AG04449 (cell line): ENCODE measurements around the gene RGS3.

Source experiments
- CTCF ChIA-PET: fragments of 350-600 bp; formaldehyde crosslinking; extraction: SDS; loops from one replicate; lab custom pipeline; 2021; ENCODE audit warnings: antibody characterized with exemption; lab: Yijun Ruan, JAX
- POLR2A ChIA-PET: fragments of 400-600, 350-600 bp; formaldehyde crosslinking; extraction: SDS; loops from one replicate; lab custom pipeline; 2020; ENCODE audit warnings: antibody characterized with exemption, inconsistent platforms; lab: Yijun Ruan, JAX
- DNase-seq: peaks from one replicate; pipeline ENCODE4 v3.0.0-alpha.2; 2010; ENCODE audit warnings: low read depth, low spot score
- H3K4me3 ChIP-seq: 2 replicates; pipeline ENCODE4 v1.5.1; 2011; ENCODE audit warnings: low read depth, mild to moderate bottlenecking, control low read depth, low read length
- TF ChIP-seq, protein P1 (sequence below): IDR thresholded peaks from one replicate; pipeline ENCODE4 v1.5.1; 2011; ENCODE audit warnings: mild to moderate bottlenecking, moderate library complexity, low read length, control low read depth, inconsistent platforms; ENCODE audit not compliant: insufficient read depth; ENCODE audit errors: missing control alignments

Gene RGS3

DNA sequence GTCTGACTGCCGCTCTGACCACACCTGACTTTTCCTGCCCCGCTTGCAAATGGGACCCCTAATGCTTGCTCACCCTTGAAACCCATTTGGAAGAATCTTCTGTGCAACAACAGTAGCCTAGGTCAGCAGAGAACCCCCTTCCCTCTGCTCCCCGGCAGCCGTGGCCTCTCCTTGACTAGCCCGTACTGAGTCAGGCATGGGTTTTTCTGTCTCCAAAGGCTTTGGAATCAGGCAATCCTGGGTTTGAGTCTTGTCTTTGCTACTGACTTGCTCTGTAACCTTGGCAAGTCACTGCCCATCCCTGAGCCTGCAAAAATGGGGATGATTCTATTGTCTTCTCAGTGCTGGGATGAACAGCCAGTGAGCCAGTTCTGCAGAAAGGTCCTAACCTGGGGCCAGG lies 135.4 kb downstream of the RGS3 start:
- TF ChIP-seq, protein P1, sequence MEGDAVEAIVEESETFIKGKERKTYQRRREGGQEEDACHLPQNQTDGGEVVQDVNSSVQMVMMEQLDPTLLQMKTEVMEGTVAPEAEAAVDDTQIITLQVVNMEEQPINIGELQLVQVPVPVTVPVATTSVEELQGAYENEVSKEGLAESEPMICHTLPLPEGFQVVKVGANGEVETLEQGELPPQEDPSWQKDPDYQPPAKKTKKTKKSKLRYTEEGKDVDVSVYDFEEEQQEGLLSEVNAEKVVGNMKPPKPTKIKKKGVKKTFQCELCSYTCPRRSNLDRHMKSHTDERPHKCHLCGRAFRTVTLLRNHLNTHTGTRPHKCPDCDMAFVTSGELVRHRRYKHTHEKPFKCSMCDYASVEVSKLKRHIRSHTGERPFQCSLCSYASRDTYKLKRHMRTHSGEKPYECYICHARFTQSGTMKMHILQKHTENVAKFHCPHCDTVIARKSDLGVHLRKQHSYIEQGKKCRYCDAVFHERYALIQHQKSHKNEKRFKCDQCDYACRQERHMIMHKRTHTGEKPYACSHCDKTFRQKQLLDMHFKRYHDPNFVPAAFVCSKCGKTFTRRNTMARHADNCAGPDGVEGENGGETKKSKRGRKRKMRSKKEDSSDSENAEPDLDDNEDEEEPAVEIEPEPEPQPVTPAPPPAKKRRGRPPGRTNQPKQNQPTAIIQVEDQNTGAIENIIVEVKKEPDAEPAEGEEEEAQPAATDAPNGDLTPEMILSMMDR = no peak
- ChIA-PET CTCF (interaction anchor here (1.1 to 25.7 kb wide), 4 partner anchors 10 to 153 kb away, joined by 3 to 1449 read pairs (median 4); no protein-coding TSS in a partner anchor), POLR2A (interaction anchor here (0.8 to 1.6 kb wide), 4 partner anchors 17 to 59 kb away, joined by 3 to 9 read pairs (median 4); no protein-coding TSS in a partner anchor)
- DNase-seq = no peak
- no peak overlapping the region for H3K4me3 ChIP-seq

DNA sequence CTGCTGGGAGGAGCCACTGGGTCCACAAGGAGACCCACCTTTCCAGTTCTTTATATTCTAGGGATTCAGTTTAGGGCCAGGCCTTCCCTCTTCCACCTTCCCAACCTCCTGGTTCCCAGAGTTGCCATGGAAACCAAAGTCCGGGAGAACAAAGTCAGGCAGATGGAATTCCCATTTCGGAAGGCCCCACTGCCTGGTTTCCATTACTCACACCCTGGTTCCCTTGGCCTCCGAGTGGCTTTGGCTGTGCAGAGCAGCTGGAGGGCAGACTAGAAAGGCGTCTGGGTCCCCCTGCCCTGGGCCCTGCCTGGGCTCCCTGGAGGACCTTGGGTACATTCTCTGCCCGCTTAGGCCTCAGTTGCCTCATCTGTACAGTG lies 136.1 kb downstream of the RGS3 start:
- H3K4me3 ChIP-seq = no peak overlapping the region
- no peak for DNase-seq
- TF ChIP-seq, protein P1 = no peak
- ChIA-PET CTCF (interaction anchor here (1.6 to 25.7 kb wide), 3 partner anchors 8 to 153 kb away, joined by 6 to 1449 read pairs (median 32); no protein-coding TSS in a partner anchor), POLR2A (interaction anchor here (1.2 to 1.7 kb wide), 4 partner anchors 15 to 56 kb away, joined by 3 to 5 read pairs (median 4); no protein-coding TSS in a partner anchor)

DNA sequence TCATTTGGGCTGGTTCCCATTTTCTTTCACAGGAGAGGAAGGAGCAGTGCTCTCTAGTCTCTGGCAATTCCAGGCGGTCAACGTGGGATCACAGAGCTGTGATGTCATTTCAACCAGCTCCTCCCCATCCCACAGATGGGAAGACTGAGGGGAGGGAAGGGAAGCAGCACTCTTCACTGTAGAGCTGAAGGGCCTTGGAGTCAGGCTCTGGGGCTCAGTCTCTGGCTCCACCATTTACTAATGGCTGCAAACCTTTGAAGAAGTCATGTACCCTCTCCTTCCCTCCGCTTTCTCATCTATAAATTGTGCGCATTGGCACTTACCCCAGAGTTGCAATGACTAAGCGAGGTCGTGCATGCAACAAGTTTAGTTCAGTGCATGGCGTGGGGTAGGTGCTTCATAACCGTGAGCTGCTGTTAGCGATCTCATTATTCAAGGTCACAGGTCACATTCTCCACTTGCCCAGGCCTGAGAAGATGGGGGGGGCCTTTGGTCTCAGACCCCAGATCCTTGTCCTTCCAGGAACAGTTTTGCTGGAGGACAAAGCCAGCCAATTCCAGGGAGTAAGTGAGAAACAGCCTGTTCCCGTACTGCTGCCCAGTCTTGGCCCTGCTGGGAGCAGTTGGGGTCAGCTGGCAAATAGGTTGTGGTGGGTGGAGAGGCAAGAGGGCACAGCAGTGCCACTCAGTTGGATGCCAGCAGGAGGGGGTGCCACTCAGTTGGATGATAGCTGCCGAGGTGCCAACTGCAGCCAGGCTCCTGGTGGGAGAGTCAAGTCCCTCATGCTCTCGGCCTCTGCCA lies 136.7 kb downstream of the RGS3 start:
- DNase-seq = no peak
- TF ChIP-seq, protein P1 = no peak
- ChIA-PET CTCF (interaction anchor here (0.9 to 25.7 kb wide), 5 partner anchors 8 to 154 kb away, joined by 4 to 1449 read pairs (median 6); no protein-coding TSS in a partner anchor), POLR2A (interaction anchor here (1.2 to 1.7 kb wide), 3 partner anchors 14 to 55 kb away, joined by 3 to 5 read pairs (median 3); no protein-coding TSS in a partner anchor)
- no peak overlapping the region for H3K4me3 ChIP-seq

DNA sequence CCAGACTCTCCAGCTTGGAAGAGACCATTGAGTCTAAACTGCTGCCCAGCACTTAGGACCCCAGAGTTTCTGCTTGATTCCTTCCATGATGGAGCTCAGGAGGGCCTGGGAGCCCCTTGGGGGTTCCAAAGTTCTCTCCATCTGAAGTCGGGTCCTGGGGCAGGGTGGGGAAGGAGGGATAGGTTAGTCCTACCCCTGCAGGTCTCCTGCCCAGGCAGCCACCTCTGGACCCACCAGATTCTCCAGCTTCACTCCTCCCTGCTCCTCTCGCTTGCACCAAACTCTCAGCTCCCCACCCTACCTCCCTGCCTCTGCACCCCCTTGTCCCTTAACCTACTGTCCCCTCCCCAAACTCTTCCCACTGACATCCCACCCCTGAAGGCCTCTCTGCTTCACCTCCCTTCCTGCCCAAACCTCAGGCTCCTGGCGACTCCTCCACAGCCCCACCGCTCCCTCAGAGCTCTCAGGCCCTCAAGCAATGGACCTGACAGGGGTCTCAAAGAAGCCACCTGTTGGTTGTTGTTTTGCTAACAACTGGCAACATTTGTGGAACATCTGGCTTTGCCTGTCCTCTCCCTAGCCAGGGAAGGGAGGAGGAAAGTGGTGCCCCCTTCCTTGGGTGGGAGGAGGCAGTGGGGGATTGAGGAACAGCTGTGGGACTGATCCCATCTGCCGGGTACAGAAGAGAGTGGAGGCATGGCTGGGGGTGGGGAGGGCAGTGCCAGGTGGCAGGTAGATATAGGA lies 137.5 kb downstream of the RGS3 start:
- no peak overlapping the region for H3K4me3 ChIP-seq
- no peak for DNase-seq
- ChIA-PET POLR2A (interaction anchor here (1.3 to 2.3 kb wide), 3 partner anchors 20 to 54 kb away, joined by 3 to 12 read pairs (median 5); no protein-coding TSS in a partner anchor), CTCF (interaction anchor here (0.9 to 25.7 kb wide), 7 partner anchors 9 to 155 kb away, joined by 3 to 1449 read pairs (median 5); no protein-coding TSS in a partner anchor)
- TF ChIP-seq, protein P1 = no peak

DNA sequence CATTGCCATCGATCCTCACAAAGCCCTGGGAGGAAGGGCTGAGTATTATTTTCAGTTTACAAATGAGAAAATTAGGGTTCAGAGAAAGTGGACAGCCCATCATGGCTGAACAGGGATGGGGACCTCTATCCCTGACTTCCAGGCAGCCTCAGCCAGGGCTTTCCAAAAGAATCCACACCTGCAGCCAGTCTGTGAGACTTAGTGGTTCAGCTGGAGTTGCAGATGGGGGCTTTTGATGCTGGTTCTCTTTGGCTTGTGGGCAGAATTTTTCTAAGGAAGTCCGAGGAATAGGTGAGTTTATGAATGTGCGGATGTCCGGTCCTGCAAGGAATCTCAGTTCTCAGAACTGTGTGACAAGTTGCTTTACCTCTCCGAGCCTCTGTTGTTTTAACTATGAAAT lies 138.1 kb downstream of the RGS3 start:
- no peak for DNase-seq
- H3K4me3 ChIP-seq = no peak overlapping the region
- ChIA-PET POLR2A (interaction anchor here (0.7 to 2.3 kb wide), 5 partner anchors 8 to 54 kb away, joined by 3 to 12 read pairs (median 3); no protein-coding TSS in a partner anchor), CTCF (interaction anchor here (1.1 to 25.7 kb wide), 8 partner anchors 10 to 156 kb away, joined by 3 to 1449 read pairs (median 6); no protein-coding TSS in a partner anchor)
- TF ChIP-seq, protein P1 = no peak
